SK-N-SH treated with all-trans-retinoic acid at 6 μM for 48 hours (cell line): Measurements from ENCODE around the gene ALDH1L2.

ENCODE experiments used
- ESRRG ChIP-seq: fragments of 250-450 bp; sonication (Bioruptor Pico); IDR thresholded peaks from 2 replicates; pipeline ENCODE4 v1.6.1; 2021; ENCODE audit warnings: mild to moderate bottlenecking
- OSR1 ChIP-seq: fragments of 250-450 bp; sonication (Bioruptor Pico); IDR thresholded peaks from 2 replicates; pipeline ENCODE4 v1.8.0; 2022; ENCODE audit warnings: moderate library complexity, mild to moderate bottlenecking, inconsistent platforms
- PATZ1 ChIP-seq: fragments of 250-450 bp; sonication (Bioruptor Pico); IDR thresholded peaks from 2 replicates; pipeline ENCODE4 v1.8.0; 2020; ENCODE audit warnings: mild to moderate bottlenecking, moderate library complexity, borderline replicate concordance
- RARB ChIP-seq: fragments of 250-450 bp; sonication (Bioruptor Pico); IDR thresholded peaks from 2 replicates; pipeline ENCODE4 v1.8.0; 2021; ENCODE audit warnings: mild to moderate bottlenecking, moderate library complexity
- SNAI2 ChIP-seq: fragments of 250-450 bp; sonication (Bioruptor Pico); IDR thresholded peaks from 2 replicates; pipeline ENCODE4 v1.5.0; 2020; ENCODE audit warnings: mild to moderate bottlenecking, moderate library complexity
- TCF4 ChIP-seq: fragments of 250-450 bp; sonication (Bioruptor Pico); IDR thresholded peaks from 2 replicates; pipeline ENCODE4 v1.8.0; 2021; ENCODE audit warnings: mild to moderate bottlenecking, moderate library complexity, borderline replicate concordance
- TSHZ2 ChIP-seq: fragments of 250-450 bp; sonication (Bioruptor Pico); IDR thresholded peaks from 2 replicates; pipeline ENCODE4 v1.5.0; 2020; ENCODE audit warnings: mild to moderate bottlenecking, moderate library complexity
- ZC3H10 ChIP-seq: fragments of 250-450 bp; sonication (Bioruptor Pico); IDR thresholded peaks from 2 replicates; pipeline ENCODE4 v1.5.1; 2021; ENCODE audit warnings: mild to moderate bottlenecking, moderate library complexity
- ZFP3 ChIP-seq: fragments of 250-450 bp; sonication (Bioruptor Pico); IDR thresholded peaks from 2 replicates; pipeline ENCODE4 v1.5.0; 2020; ENCODE audit warnings: mild to moderate bottlenecking, moderate library complexity
- ZFP30 ChIP-seq: fragments of 450-650 bp; formaldehyde crosslinking; IDR thresholded peaks from 2 replicates; pipeline ENCODE4 v1.5.0; 2022; ENCODE audit warnings: mild to moderate bottlenecking, moderate library complexity
- ZNF8 ChIP-seq: fragments of 450-650 bp; formaldehyde crosslinking; IDR thresholded peaks from 2 replicates; pipeline ENCODE4 v1.5.0; 2020; ENCODE audit warnings: mild to moderate bottlenecking, moderate library complexity

- TF ChIP-seq ESRRG, result no peak
- TF ChIP-seq ZFP30 (CRISPR knock-in tag), result no peak
- no peak for TF ChIP-seq OSR1 (CRISPR knock-in tag)
- TF ChIP-seq RARB, result no peak
- no peak for TF ChIP-seq TCF4 (CRISPR knock-in tag)
- no peak for TF ChIP-seq PATZ1 (CRISPR knock-in tag)
- TF ChIP-seq ZNF8 (CRISPR knock-in tag), result no peak
- no peak for TF ChIP-seq ZC3H10
- TF ChIP-seq TSHZ2 (CRISPR knock-in tag), result no peak
- no peak for TF ChIP-seq SNAI2 (CRISPR knock-in tag)
- TF ChIP-seq ZFP3 (CRISPR knock-in tag), result no peak
Measured at GRCh38 chr12:105032703-105033357, 51.4 kb downstream of the ALDH1L2 start.
